HTR-8/SVneo (cell line): ENCODE data around the gene F12.

Source experiments
- DNase-seq: peaks from one replicate; pipeline ENCODE4 v3.0.0; 2011; ENCODE audit warnings: low spot score, mixed read lengths; ENCODE audit not compliant: insufficient read length
- FAIRE-seq: peaks from 2 replicates; lab custom pipeline; 2011; peaks lifted over from hg19 to GRCh38; lab: Jason Lieb, UNC

The F12 gene

DNA sequence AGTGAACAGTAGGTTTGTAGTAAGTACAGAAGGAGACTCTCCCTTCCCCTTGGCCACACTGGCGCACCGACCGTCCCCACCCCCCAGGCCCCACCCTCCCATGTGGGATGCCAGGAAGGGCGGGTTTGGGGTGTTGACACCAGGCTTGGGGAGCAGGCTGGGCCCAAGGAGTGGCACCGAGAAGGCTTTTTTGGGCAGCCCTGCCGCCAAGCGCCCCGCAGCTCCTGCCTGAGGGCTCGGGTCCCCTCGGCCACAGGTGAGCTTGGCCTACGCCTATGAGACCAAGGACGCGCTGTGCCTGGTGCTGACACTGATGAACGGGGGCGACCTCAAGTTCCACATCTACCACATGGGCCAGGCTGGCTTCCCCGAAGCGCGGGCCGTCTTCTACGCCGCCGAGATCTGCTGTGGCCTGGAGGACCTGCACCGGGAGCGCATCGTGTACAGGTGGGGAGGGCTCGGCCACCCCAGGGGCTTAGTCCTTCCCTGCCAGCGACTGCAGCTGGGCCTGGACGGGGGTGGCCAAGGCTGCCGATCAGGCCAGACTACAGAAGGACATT, 24.4 kb upstream of the F12 start:
- FAIRE-seq: no peak
- DNase-seq: no peak

GRCh38 chr5:177432839-177433657, 23.7 kb upstream of the F12 start:
- DNase-seq: no peak
- no peak for FAIRE-seq

GRCh38 chr5:177432143-177432838, 22.9 kb upstream of the F12 start:
- no peak for FAIRE-seq
- no peak for DNase-seq

- DNase-seq (no peak), FAIRE-seq (no peak)
Observed at GRCh38 chr5:177431317-177432142, 22.2 kb upstream of the F12 start.

DNA sequence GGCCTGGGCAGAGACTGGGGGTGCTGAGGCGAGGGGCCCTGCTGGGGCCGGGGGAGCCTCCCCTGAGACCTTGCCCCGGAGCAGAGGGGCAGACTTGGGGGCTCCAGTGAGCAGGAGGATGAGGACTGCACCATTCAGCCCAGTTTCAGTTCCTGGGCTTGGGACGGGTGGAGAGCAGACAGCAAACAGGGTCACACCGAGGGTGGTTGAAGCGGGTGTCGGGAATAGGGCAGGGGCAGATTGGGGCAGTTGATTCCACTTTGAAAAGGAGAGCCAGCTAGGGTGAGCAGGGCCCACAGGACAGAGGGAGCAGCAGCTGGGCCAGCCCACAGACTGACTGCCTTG, 21.6 kb upstream of the F12 start:
- no peak for FAIRE-seq
- DNase-seq: no peak

- FAIRE-seq: no peak
- no peak for DNase-seq
Observed at GRCh38 chr5:177430140-177430951, 21.0 kb upstream of the F12 start.

DNA sequence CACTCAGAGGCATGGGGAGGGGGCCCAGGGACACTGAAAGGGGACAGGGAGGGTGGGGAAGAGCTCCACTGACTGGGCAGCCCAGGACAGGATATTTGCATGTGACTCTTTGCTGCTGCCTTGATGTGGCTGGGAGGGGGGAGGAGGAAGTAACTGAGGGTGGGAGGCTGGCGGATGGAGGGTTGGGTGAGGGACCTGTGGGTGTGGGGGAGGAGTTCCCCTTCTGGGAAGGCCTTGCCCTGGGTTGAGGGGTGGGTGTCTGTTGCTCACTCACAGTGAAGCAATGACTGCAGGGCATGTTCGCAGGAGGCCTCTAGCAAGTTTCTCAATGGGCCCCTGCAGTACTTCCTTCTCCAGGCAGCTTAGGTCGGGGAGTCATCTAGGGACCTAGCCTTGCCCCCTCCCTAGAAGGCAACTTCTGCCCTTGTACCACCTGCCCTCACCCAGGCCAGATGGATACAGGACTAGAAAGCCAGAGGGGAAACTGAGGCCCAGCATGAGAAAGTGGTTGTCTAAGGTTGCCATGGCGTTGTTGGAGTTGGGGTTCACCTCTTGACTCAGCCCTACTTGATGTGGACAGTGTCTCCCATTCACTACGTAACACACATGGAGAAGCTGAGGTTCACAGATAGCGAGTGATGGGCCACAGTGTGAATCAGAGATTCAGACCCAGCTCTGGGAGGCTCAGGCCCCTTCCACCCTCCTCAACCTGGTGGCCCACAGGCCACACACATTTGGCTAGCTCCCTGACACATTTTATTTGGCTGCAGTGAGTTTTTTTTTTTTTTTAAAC, 20.1 kb upstream of the F12 start:
- FAIRE-seq: no peak

DNA sequence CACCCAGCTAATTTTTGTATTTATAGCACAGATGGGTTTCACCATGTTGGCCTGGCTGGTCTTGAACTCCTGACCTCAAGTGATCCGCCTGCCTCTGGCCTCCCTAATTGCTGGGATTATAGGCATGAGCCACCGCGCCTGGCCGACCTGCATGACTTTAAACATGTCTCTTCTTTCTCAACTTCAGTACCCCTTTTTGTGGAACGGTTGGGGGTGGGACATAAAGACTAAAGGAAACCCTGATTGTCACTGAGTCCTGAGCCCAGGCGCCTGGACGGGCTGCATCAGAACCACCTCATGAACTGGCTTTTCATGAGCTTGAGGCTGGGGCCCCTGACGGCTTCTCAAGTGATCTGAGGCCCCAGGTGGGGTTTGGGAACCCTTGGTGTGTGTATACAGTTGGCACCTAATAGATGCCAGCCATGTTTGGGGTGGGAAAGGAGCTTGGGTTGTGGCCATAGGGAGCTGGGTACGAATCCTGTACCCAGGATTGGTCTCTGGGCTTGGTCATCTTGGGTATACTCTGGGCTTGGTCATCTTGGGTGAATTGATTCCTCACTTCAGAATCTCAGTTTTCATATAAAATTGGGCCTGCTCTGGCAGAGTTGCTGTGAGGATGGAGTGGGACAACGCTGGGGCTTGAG, 19.3 kb upstream of the F12 start:
- no peak for DNase-seq
- FAIRE-seq: no peak

More for the DNA sequence above, 20.1 kb upstream of the F12 start:
- no peak for DNase-seq

GRCh38 chr5:177427919-177428573, 18.7 kb upstream of the F12 start:
- FAIRE-seq: no peak
- DNase-seq: no peak

- DNase-seq (no peak), FAIRE-seq (no peak)
Observed at GRCh38 chr5:177427211-177427822, 18.0 kb upstream of the F12 start.

DNA sequence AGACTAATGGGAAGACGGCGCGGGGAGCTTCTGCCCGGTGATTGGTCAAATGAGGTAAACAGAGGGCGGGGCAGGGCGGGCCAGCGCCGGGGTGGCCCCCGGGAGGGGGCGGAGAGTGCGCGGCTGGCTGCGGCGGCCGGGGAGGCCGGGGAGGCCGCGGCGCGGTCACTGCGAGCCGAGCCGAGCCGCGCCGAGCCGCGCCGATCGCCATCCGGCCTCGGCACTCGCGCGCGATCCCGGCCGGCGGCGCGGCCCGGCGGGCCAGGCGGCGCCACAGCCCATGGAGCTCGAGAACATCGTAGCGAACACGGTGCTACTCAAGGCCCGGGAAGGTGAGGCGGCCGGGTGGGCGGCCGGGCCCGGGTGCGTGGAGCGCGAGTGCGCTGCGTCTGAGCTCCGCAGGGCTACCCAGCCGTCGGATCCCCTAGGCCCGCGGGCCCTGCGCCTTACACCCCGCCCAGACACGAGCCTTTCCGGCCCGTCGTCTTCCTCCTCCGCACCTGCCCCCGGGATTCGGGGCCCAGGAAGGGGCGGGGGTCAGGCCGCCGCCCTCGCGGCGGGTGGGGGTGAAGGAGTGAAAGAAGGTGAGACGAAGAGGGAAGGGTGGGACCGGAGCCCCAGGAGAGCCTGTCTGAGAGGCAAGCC, 17.3 kb upstream of the F12 start, which contains the start of gene GRK6:
GRK6 (plus strand) TSS at position 111 of the 645 bp plus-strand sequence; CDS start at position 281, 170 bp downstream.
- no peak for FAIRE-seq
- DNase-seq: peak; percentile 47

GRCh38 chr5:177425801-177426565, 16.6 kb upstream of the F12 start:
- peak; percentile 82 for FAIRE-seq
- DNase-seq: peak; percentile 99

DNA sequence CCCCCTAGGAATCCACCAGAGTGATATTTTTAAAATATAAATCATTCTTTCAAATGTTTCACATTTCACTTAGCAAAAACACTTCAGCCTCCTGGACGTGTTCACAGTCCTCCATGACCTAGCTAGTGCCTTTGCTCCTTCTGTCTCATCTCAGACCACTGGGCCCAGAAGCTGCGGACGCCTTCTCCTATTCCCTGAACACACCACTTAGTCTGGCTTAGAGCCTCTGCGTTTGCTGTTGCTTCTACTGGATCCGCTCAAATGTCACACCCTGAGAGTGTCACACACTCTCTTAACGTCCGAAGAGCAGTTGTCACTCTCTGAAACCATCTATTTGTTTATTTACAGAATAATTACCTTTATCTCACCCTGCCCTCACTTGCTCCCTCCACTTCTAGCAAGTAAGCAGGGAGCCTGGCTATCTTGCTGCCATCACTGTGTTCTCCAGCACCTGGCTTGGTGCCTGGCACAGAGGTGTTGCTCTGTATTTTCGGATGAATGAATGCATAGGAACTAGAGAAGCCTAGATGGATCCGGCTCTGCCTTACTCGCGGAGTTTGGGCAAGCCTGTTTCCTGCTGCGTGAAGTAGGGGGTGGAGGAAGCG, 15.9 kb upstream of the F12 start:
- FAIRE-seq: no peak
- no peak for DNase-seq

DNA sequence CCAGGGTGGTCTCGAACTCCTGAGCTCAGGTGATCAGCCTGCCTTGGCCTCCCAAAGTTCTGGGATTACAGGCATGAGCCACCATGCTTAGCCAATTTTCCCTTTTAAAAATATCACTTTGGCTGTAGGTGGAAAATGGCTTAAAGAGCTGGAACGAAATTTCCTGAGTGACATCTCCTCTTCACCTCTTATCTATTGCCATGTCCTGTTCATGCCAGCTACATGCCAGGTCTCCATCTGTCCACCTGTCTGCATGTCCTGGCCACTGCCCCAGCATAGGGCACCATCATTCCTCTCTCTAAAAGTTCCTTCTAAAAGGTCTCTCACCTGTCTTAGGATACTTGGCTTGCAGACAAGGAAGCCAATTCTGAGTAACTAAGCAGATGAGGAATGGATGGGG, 14.3 kb upstream of the F12 start:
- FAIRE-seq: no peak
- no peak for DNase-seq

DNA sequence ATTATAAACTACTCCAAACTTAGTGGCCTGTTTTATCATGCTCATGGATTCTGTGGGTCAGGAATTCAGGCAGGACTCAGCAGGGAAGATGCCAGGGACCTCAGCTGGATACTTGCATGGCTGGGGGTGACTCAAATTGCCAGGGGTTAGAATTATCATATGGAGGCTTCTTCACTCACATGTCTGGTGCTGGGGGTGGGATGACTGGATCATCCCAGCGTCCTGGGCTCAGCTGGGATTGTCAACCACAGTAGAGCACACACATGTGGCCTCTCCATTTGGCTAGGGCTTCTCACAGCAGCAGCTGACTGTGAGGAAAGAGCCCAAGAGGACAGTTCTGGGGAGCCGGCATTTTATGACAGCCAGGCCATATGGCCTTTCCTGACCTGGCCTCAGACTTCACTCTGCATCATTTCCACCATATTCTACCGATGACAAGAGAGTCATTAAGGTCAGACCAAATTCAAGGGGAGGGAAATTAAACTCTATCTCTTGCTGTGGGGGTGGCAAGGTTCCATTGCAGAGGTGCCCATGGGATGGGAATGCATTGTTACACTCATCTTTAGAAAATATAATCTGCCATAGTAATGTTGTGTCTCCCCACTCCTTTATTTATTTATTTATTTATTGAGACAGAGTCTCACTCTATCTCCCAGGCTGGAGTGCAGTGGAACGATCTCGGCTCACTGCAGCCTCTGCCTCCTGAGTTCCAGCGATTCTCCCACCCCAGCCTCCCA, 11.9 kb upstream of the F12 start:
- FAIRE-seq: no peak
- no peak for DNase-seq
